AG04449 (cell line): ENCODE measurements around the gene KAT5.
"Not testable (repeated sequence)": the region's sequence is repeated elsewhere in the genome, so short reads cannot be mapped to it uniquely, and the experiment has no call there.

Source experiments
- CTCF ChIA-PET: fragments of 350-600 bp; formaldehyde crosslinking; extraction: SDS; loops from one replicate; lab custom pipeline; 2021; ENCODE audit warnings: antibody characterized with exemption; lab: Yijun Ruan, JAX
- POLR2A ChIA-PET: fragments of 400-600, 350-600 bp; formaldehyde crosslinking; extraction: SDS; loops from one replicate; lab custom pipeline; 2020; ENCODE audit warnings: antibody characterized with exemption, inconsistent platforms; lab: Yijun Ruan, JAX
- DNase-seq: peaks from one replicate; pipeline ENCODE4 v3.0.0-alpha.2; 2010; ENCODE audit warnings: low read depth, low spot score
- H3K4me3 ChIP-seq: 2 replicates; pipeline ENCODE4 v1.5.1; 2011; ENCODE audit warnings: low read depth, mild to moderate bottlenecking, control low read depth, low read length
- TF ChIP-seq, protein P1 (sequence below): IDR thresholded peaks from one replicate; pipeline ENCODE4 v1.5.1; 2011; ENCODE audit warnings: mild to moderate bottlenecking, moderate library complexity, low read length, control low read depth, inconsistent platforms; ENCODE audit not compliant: insufficient read depth; ENCODE audit errors: missing control alignments

KAT5 gene

DNA sequence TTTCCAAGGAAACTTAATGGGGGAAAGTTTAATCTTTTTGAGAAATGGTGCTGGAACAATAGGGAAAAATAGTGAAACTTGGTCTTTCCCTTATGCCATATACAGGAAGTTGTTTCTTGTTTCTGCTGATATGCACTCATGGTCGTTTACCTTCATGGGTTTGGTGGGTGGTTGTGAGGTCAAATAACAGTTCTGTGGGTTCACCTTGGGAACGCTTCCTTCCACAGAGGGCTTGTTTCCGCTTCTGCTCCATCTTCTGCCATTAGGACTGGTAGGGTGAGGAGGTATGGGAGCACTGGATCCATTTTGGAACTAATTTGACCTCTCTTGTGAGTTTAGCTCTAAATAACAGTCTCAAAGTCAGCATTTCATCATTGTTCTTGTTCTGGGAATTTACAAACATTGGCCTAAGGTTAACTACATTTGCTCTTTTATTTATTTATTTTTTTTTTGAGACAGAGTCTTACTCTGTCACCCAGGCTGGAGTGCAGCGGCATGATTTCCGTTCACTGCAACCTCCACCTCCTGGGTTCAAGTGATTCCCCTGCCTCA, 31.8 kb upstream of the KAT5 start:
- ChIA-PET CTCF (interaction anchor here (0.8 to 0.9 kb wide), 2 partner anchors 9 to 25 kb away, joined by 3 to 4 read pairs; no protein-coding TSS in a partner anchor), POLR2A (no interaction called here)
- TF ChIP-seq, protein P1, sequence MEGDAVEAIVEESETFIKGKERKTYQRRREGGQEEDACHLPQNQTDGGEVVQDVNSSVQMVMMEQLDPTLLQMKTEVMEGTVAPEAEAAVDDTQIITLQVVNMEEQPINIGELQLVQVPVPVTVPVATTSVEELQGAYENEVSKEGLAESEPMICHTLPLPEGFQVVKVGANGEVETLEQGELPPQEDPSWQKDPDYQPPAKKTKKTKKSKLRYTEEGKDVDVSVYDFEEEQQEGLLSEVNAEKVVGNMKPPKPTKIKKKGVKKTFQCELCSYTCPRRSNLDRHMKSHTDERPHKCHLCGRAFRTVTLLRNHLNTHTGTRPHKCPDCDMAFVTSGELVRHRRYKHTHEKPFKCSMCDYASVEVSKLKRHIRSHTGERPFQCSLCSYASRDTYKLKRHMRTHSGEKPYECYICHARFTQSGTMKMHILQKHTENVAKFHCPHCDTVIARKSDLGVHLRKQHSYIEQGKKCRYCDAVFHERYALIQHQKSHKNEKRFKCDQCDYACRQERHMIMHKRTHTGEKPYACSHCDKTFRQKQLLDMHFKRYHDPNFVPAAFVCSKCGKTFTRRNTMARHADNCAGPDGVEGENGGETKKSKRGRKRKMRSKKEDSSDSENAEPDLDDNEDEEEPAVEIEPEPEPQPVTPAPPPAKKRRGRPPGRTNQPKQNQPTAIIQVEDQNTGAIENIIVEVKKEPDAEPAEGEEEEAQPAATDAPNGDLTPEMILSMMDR = no peak
- DNase-seq = no peak
- no peak overlapping the region for H3K4me3 ChIP-seq

GRCh38 chr11:65683480-65683879, 28.6 kb upstream of the KAT5 start:
- CTCF ChIA-PET = interaction anchor here (0.6 to 0.8 kb wide), 2 partner anchors 22 to 305 kb away, joined by 3 read pairs; no protein-coding TSS in a partner anchor
- DNase-seq, POLR2A ChIA-PET: not testable (repeated sequence)

GRCh38 chr11:65685981-65686380, 26.1 kb upstream of the KAT5 start:
- CTCF ChIA-PET = no interaction called here
- DNase-seq = no peak
- POLR2A ChIA-PET = no interaction called here
- TF ChIP-seq, protein P1 = no peak
- H3K4me3 ChIP-seq = no peak overlapping the region

More at GRCh38 chr11:65683480-65683879, 28.6 kb upstream of the KAT5 start:
- H3K4me3 ChIP-seq = not testable (repeated sequence)

DNA sequence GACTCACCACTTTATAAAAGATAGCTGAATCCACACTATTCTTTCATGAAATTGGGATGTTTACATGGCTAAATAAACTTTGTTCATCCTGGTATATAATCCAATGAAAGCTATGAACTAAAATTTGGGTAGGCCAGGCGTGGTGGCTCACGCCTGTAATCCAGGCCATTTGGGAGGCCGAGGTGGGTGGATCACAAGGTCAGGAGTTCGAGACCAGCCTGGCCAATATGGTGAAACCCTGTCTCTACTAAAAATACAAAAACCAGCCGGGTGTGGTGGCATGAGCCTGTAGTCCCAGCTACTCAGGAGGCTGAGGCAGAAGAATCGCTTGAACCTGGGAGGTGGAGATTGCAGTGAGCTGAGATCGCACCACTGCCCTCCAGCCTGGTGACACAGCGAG, 20.2 kb upstream of the KAT5 start:
- DNase-seq, H3K4me3 ChIP-seq: not testable (repeated sequence)
- ChIA-PET POLR2A (interaction anchor here (0.7 kb wide), 1 partner anchor 78 kb away, joined by 3 read pairs; no protein-coding TSS in a partner anchor), CTCF (interaction anchor here (0.8 to 2.4 kb wide), 3 partner anchors 14 to 131 kb away, joined by 3 to 11 read pairs (median 5); no protein-coding TSS in a partner anchor)

- DNase-seq = no peak
- no peak overlapping the region for H3K4me3 ChIP-seq
- ChIA-PET CTCF (interaction anchor here (1.2 to 2.4 kb wide), 2 partner anchors 13 to 15 kb away, joined by 5 to 11 read pairs; no protein-coding TSS in a partner anchor), POLR2A (interaction anchor here (0.7 kb wide), 1 partner anchor 78 kb away, joined by 3 read pairs; no protein-coding TSS in a partner anchor)
- TF ChIP-seq, protein P1 = no peak
Observed at GRCh38 chr11:65692367-65692766, 19.7 kb upstream of the KAT5 start.

DNA sequence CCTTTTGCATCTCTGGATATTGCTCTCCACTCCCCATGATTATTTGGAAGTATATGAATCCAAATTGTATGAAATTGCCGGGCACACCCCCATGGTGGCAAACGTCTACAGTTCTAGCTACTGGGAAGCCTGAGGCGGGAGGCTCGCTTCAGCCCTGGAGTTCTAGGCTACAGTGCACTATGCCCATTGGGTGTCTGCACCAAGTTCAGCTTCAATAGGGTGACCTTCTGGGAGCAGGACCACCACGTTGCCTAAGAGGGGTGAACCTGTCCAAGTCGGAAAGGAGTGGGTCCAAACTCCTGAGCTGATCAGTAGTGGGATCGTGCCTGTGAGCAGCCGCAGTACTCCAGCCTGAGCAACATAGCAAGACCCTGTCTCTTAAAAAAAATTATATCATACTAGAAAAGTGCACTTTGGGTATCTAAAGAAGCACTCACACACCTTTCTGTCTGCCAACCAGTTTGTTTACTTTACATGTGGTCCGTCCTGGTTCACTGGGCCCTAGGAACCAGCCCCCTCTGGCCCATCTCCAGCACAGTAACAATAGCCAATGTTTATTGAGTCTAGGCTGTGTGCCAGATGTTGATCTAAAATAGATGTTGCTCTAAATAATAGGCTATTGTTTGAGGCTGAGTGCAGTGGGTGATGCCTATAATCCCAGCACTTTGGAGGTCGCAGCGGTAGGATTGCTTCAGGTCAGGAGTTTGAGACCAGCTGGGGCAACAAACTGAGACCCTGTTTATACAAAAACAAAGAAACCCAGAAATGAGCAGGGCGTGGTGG, 16.4 kb upstream of the KAT5 start:
- POLR2A ChIA-PET = no interaction called here
- TF ChIP-seq, protein P1 = no peak
- H3K4me3 ChIP-seq = no peak overlapping the region
- CTCF ChIA-PET = interaction anchor here (0.9 to 4.3 kb wide), 5 partner anchors 10 to 189 kb away, joined by 3 to 18 read pairs (median 3); partner anchors contain the start of gene KAT5
- DNase-seq = no peak
